Activated T-cell treated with anti-CD3 and anti-CD28 coated beads for 24 hours (primary cell): Measurements from ENCODE around the gene ZNF30.
A peak's percentile ranks its signal among the peaks of the same experiment; 100 is the strongest.
"Not testable (repeated sequence)": the region's sequence is repeated elsewhere in the genome, so short reads cannot be mapped to it uniquely, and the experiment has no call there.

Experiments
- DNase-seq: peaks from one replicate; pipeline ENCODE4 v3.0.0-alpha.2; 2020; ENCODE audit warnings: low read depth

The ZNF30 gene

GRCh38 chr19:34926685-34927375 is at the start of gene ZNF30:
Gene ZNF30 (plus strand): TSS chr19:34926903. CDS start chr19:34929948, 3,045 bp downstream.
- peak; percentile 81 for DNase-seq

GRCh38 chr19:34879563-34879962 is 47.1 kb upstream of the ZNF30 start:
- no peak for DNase-seq

- DNase-seq = no peak
Measured at GRCh38 chr19:34880034-34880433, 46.7 kb upstream of the ZNF30 start.

- no peak for DNase-seq
Measured at GRCh38 chr19:34881982-34882381, 44.7 kb upstream of the ZNF30 start.

GRCh38 chr19:34888091-34888490 is 38.6 kb upstream of the ZNF30 start:
- DNase-seq = no peak

- DNase-seq = no peak
Measured at GRCh38 chr19:34900245-34900644, 26.5 kb upstream of the ZNF30 start.

- DNase-seq = no peak
Measured at GRCh38 chr19:34904664-34905527, 21.8 kb upstream of the ZNF30 start.

- no peak for DNase-seq
Measured at GRCh38 chr19:34910770-34911169, 15.9 kb upstream of the ZNF30 start.

GRCh38 chr19:34917144-34917543 is 9.6 kb upstream of the ZNF30 start:
- not testable (repeated sequence) for DNase-seq

- DNase-seq = no peak
Measured at GRCh38 chr19:34918190-34918589, 8.5 kb upstream of the ZNF30 start.

- not testable (repeated sequence) for DNase-seq
Measured at GRCh38 chr19:34920090-34920786, 6.5 kb upstream of the ZNF30 start.

GRCh38 chr19:34925278-34925855 is 1.3 kb upstream of the ZNF30 start:
- DNase-seq = no peak

GRCh38 chr19:34926361-34926684 is 380 bp upstream of the ZNF30 start:
- no peak for DNase-seq

GRCh38 chr19:34932494-34932893 is 5.8 kb downstream of the ZNF30 start:
- no peak for DNase-seq

- DNase-seq = no peak
Measured at GRCh38 chr19:34936184-34936583, 9.5 kb downstream of the ZNF30 start.

GRCh38 chr19:34938886-34939285 is 12.2 kb downstream of the ZNF30 start:
- DNase-seq = no peak

- DNase-seq = no peak
Measured at GRCh38 chr19:34943861-34944573, 17.3 kb downstream of the ZNF30 start.

GRCh38 chr19:34953092-34953491 is 26.4 kb downstream of the ZNF30 start:
- no peak for DNase-seq

GRCh38 chr19:34957830-34958751 is 31.4 kb downstream of the ZNF30 start:
- no peak for DNase-seq

GRCh38 chr19:34959021-34959420 is 32.3 kb downstream of the ZNF30 start:
- no peak for DNase-seq
